Measurements from ENCODE around the gene ARID1B. TPM values are rescaled to one million over a fixed set of nuclear protein-coding genes. Genes with fewer than 3 reads are reported as not detected.

The ARID1B gene
- total and polyA plus RNA-seq, 9 of the 15 experiments (the other 6 are each of a cell fraction or from before 2014, with no cell fraction given) = 12.5 to 50.5 (median 25.8) TPM

DNA sequence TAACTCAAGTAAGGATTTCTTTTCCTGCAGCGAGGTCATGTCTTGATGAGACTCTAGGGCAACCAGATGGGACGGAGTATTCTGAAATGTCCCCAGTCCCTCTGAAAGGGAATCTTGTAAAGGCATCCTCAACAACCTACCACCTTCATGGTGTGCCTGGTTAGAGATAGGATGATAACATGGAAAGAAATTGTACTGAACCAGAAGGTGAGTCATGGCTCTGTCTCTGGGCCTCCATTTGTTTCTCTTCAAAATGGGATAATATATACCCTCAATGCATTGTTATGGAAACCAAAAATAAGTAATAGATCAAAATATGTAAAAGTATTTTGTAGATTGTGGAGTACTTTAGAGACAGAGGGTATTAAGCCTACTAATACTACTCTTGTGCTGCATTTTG, 219.1 kb downstream of the ARID1B start:
- no peak for FAIRE-seq
- CTCF ChIA-PET (ENCODE audit: low intra/inter-chr PET ratio) = no interaction called here

GRCh38 chr6:156998794-156999330, 221.7 kb downstream of the ARID1B start:
- Histone ChIP-seq H2AFZ (ENCODE audit: low read depth, low read length) (no peak overlapping the region), H3K9me1 (ENCODE audit: control insufficient read depth, insufficient read depth, low read length) (no peaks in the 10 kb centered on the region), H3K27me3 (ENCODE audit: control insufficient read depth in 2 of 2, insufficient read depth in 2 of 2, low read length in 2 of 2) (no peaks in the 10 kb centered on the region), H3K79me2 (ENCODE audit: control insufficient read depth, insufficient read depth, low read length) (peaks cover 42% of the 10 kb centered on the region), H3K4me1 (replicated peaks in 1 of 2; ENCODE audit: control insufficient read depth in 2 of 2, insufficient read depth in 2 of 2, low read length in 2 of 2) (peaks cover 0 to 4% of the 10 kb centered on the region in 2 experiments; a peak in 1 of 5 replicates), H3K9ac (ENCODE audit: insufficient read depth in 1 of 2, low read depth in 2 of 2, low read length in 2 of 2) (no peak overlapping the region), H3K27ac (ENCODE audit: extremely low read depth, low read depth, low read length) (no peak overlapping the region), H3K4me2 (ENCODE audit: insufficient read depth, low read length) (no peak overlapping the region), H3K4me3 (no peak overlapping the region), H4K20me1 (replicated peaks; ENCODE audit: control insufficient read depth, insufficient read depth, low read length) (0 out of 2 replicates have a peak, but pooled peaks cover 6% of the 10 kb centered on the region), H3K36me3 (ENCODE audit: control insufficient read depth, insufficient read depth, low read length) (no peaks in the 10 kb centered on the region), H3K9me3 (replicated peaks; ENCODE audit: control insufficient read depth, insufficient read depth, low read depth, low read length) (no peaks in the 10 kb centered on the region)
- 93% methylated on average over 7 of the region's 7 CpGs for whole genome bisulfite sequencing (ENCODE audit: insufficient coverage, low coverage, missing lambda C conversion rate)
- ChIA-PET POLR2A (no interaction called here), CTCF (ENCODE audit: low intra/inter-chr PET ratio) (no interaction called here)
- ATAC-seq = 0 out of 3 replicates have a peak, but pooled peaks have one; percentile 38
- no TSS peak for BruUV-seq (replicated peaks)
- in situ Hi-C loops (cut with MboI) = no loop called here
- FAIRE-seq = no peak
- no peak for DNase-seq (ENCODE audit: extremely low read depth in 1 of 4, low spot score in 3 of 4)
- no peak for TF ChIP-seq PPARD (CRISPR knock-in tag; IDR thresholded peaks at IDR 0.05)
- TF ChIP-seq, protein P1, sequence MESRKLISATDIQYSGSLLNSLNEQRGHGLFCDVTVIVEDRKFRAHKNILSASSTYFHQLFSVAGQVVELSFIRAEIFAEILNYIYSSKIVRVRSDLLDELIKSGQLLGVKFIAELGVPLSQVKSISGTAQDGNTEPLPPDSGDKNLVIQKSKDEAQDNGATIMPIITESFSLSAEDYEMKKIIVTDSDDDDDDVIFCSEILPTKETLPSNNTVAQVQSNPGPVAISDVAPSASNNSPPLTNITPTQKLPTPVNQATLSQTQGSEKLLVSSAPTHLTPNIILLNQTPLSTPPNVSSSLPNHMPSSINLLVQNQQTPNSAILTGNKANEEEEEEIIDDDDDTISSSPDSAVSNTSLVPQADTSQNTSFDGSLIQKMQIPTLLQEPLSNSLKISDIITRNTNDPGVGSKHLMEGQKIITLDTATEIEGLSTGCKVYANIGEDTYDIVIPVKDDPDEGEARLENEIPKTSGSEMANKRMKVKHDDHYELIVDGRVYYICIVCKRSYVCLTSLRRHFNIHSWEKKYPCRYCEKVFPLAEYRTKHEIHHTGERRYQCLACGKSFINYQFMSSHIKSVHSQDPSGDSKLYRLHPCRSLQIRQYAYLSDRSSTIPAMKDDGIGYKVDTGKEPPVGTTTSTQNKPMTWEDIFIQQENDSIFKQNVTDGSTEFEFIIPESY (CRISPR knock-in tag; IDR thresholded peaks at IDR 0.05) = peak; percentile 91
- 0 out of 2 replicates have a peak, but pooled peaks have one; percentile 11 for TF ChIP-seq HMBOX1 (IDR thresholded peaks at IDR 0.05)
- intact Hi-C loops (cut with micrococcal nuclease) = no loop called here

More for the DNA sequence above, 219.1 kb downstream of the ARID1B start:
- H3K27me3 ChIP-seq (ENCODE audit: control insufficient read depth in 2 of 2, insufficient read depth in 2 of 2, low read length in 2 of 2) = no peaks in the 10 kb centered on the region
- no peaks in the 10 kb centered on the region for H3K9me3 ChIP-seq (replicated peaks; ENCODE audit: control insufficient read depth, insufficient read depth, low read depth, low read length)
- H3K27ac ChIP-seq (ENCODE audit: extremely low read depth, low read depth, low read length) = no peak overlapping the region
- H3K4me1 ChIP-seq (replicated peaks in 1 of 2; ENCODE audit: control insufficient read depth in 2 of 2, insufficient read depth in 2 of 2, low read length in 2 of 2) = peaks cover 9 to 13% of the 10 kb centered on the region in 2 experiments; a peak in 4 of 5 replicates
- TF ChIP-seq FOSL1 (tag; conservative IDR thresholded peaks at IDR 0.05) = peak; percentile 73
- TF ChIP-seq, protein P2, sequence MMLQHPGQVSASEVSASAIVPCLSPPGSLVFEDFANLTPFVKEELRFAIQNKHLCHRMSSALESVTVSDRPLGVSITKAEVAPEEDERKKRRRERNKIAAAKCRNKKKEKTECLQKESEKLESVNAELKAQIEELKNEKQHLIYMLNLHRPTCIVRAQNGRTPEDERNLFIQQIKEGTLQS (IDR thresholded peaks at IDR 0.05) = peak; percentile 64
- TF ChIP-seq, protein P2 (CRISPR knock-in tag; conservative IDR thresholded peaks at IDR 0.05) = no peak
- TF ChIP-seq JUN (IDR thresholded peaks at IDR 0.05; ENCODE audit: borderline replicate concordance, low read depth, low read length) = 0 out of 2 replicates have a peak, but pooled peaks have one; percentile 29
- no peak for TF ChIP-seq JUN (CRISPR knock-in tag; IDR thresholded peaks at IDR 0.05; ENCODE audit: borderline replicate concordance)
- TF ChIP-seq SP2 (IDR thresholded peaks at IDR 0.05; ENCODE audit: extremely low read depth, low read depth, low read length, poor library complexity, severe bottlenecking) = no peak
- H3K9ac ChIP-seq (ENCODE audit: insufficient read depth in 1 of 2, low read depth in 2 of 2, low read length in 2 of 2) = no peak overlapping the region
- no peak overlapping the region for H3K4me2 ChIP-seq (ENCODE audit: insufficient read depth, low read length)
- H2AFZ ChIP-seq (ENCODE audit: low read depth, low read length) = no peak overlapping the region
- 79% methylated on average over 2 of the region's 2 CpGs for WGBS (ENCODE audit: insufficient coverage, low coverage, missing lambda C conversion rate)
- 0 out of 2 replicates have a peak, but pooled peaks cover 10% of the 10 kb centered on the region for H4K20me1 ChIP-seq (replicated peaks; ENCODE audit: control insufficient read depth, insufficient read depth, low read length)
- H3K9me1 ChIP-seq (ENCODE audit: control insufficient read depth, insufficient read depth, low read length) = no peaks in the 10 kb centered on the region
- in situ Hi-C loops (cut with MboI) (no loop called here), intact Hi-C loops (cut with micrococcal nuclease) (no loop called here)
- POLR2A ChIA-PET = interaction anchor here (0.8 to 1.5 kb wide), 3 partner anchors 11 to 19 kb away, joined by 3 to 11 read pairs (median 4); no protein-coding TSS in a partner anchor
- H3K4me3 ChIP-seq = no peak overlapping the region
- DNase-seq (ENCODE audit: extremely low read depth in 1 of 4, low spot score in 3 of 4) (peak in 1 of 4 experiments; percentile 19), ATAC-seq (no peak)
- BruUV-seq (replicated peaks) = no TSS peak
- no peaks in the 10 kb centered on the region for H3K36me3 ChIP-seq (ENCODE audit: control insufficient read depth, insufficient read depth, low read length)
- peaks cover 62% of the 10 kb centered on the region for H3K79me2 ChIP-seq (ENCODE audit: control insufficient read depth, insufficient read depth, low read length)
